ENCODE data around the gene TP63.

The TP63 gene

GRCh38 chr3:189897406-189897805 is 266.2 kb downstream of the TP63 start:
- DNase-seq: peak; percentile 32

GRCh38 chr3:189898559-189899153 is 267.5 kb downstream of the TP63 start:
- DNase-seq: no peak

- no peak for DNase-seq
These were observed 268.0 kb downstream of the TP63 start for GRCh38 chr3:189899186-189899585.

- no peak for DNase-seq
These were observed 269.4 kb downstream of the TP63 start for GRCh38 chr3:189900578-189900977.

- DNase-seq: no peak
These were observed 270.3 kb downstream of the TP63 start for GRCh38 chr3:189901481-189901880.

GRCh38 chr3:189902230-189903186 is 271.3 kb downstream of the TP63 start:
- no peak for DNase-seq

GRCh38 chr3:189903562-189904250 is 272.5 kb downstream of the TP63 start:
- DNase-seq: no peak

GRCh38 chr3:189907803-189908202 is 276.6 kb downstream of the TP63 start:
- peak; percentile 6 for DNase-seq

GRCh38 chr3:189908646-189909045 is 277.5 kb downstream of the TP63 start:
- DNase-seq: peak; percentile 80

GRCh38 chr3:189909139-189909538 is 277.9 kb downstream of the TP63 start:
- no peak for DNase-seq

- DNase-seq: peak; percentile 23
These were observed 278.4 kb downstream of the TP63 start for GRCh38 chr3:189909573-189909972.

- no peak for DNase-seq
These were observed 279.8 kb downstream of the TP63 start for GRCh38 chr3:189911001-189911400.

- DNase-seq: peak; percentile 87
These were observed 283.6 kb downstream of the TP63 start for GRCh38 chr3:189914799-189915198.

GRCh38 chr3:189921770-189922169 is 290.6 kb downstream of the TP63 start:
- DNase-seq: no peak

GRCh38 chr3:189927975-189928895 is 297.0 kb downstream of the TP63 start:
- peak; percentile 35 for DNase-seq

GRCh38 chr3:189936201-189936945 is 305.2 kb downstream of the TP63 start:
- DNase-seq: peak; percentile 85

GRCh38 chr3:189937302-189938127 is 306.3 kb downstream of the TP63 start:
- peak; percentile 99 for DNase-seq

- DNase-seq: no peak
These were observed 309.9 kb downstream of the TP63 start for GRCh38 chr3:189941125-189941524.

- peak; percentile 44 for DNase-seq
These were observed 310.5 kb downstream of the TP63 start for GRCh38 chr3:189941679-189942078.

GRCh38 chr3:189942948-189943347 is 311.8 kb downstream of the TP63 start:
- DNase-seq: no peak
